Natural killer cell (primary cell): Measurements from ENCODE around the gene CEBPE. TPM values are rescaled to one million over a fixed set of nuclear protein-coding genes. Genes with fewer than 3 reads are reported as not detected.
"Not testable (repeated sequence)": the region's sequence is repeated elsewhere in the genome, so short reads cannot be mapped to it uniquely, and the experiment has no call there.

Experiments used
- ATAC-seq, 3 donors: fragments of 150-1000 bp in 2 of 3; fragments of 200-7000 bp in 1 of 3; cut with Tn5 transposase; 1 replicate in 1 of 3; 2 replicates in 2 of 3; pipeline ENCODE4 v1.10.0; 2021; ENCODE audit warnings: mild to moderate bottlenecking in 2 of 3, moderate library complexity in 2 of 3
- DNase-seq, 2 donors: peaks; one replicate each; pipeline versions ENCODE4 v3.0.0 to v3.0.0-alpha.2; 2013 to 2021; ENCODE audit warnings: mixed read lengths in 1 of 2
- H3K27ac ChIP-seq: one replicate; pipeline ENCODE4 v1.5.1; 2013; ENCODE audit warnings: mild to moderate bottlenecking, low read length
- H3K27me3 ChIP-seq: one replicate; pipeline ENCODE4 v1.6.1; 2013; ENCODE audit warnings: low read length; ENCODE audit not compliant: control insufficient read depth, insufficient read depth
- H3K36me3 ChIP-seq: one replicate; pipeline ENCODE4 v1.6.1; 2013; ENCODE audit warnings: low read length; ENCODE audit not compliant: control insufficient read depth, insufficient read depth
- H3K4me1 ChIP-seq: one replicate; pipeline ENCODE4 v1.6.1; 2013; ENCODE audit warnings: low read length; ENCODE audit not compliant: control insufficient read depth, insufficient read depth
- H3K4me3 ChIP-seq: one replicate; pipeline ENCODE4 v1.5.1; 2013; ENCODE audit warnings: low read length
- H3K9me3 ChIP-seq: one replicate; pipeline ENCODE4 v1.6.1; 2013; ENCODE audit warnings: low read length; ENCODE audit not compliant: control insufficient read depth, insufficient read depth
- H3K27ac Mint-ChIP-seq, 2 donors: one replicate each; pipeline ENCODE4 v1.8.0; 2022; ENCODE audit warnings: mild to moderate bottlenecking in 2 of 2, mixed read lengths in 2 of 2, moderate library complexity in 1 of 2
- H3K27me3 Mint-ChIP-seq, 2 donors: one replicate each; pipeline ENCODE4 v1.8.0; 2022; ENCODE audit warnings: low read depth in 2 of 2, mixed read lengths in 2 of 2
- H3K36me3 Mint-ChIP-seq: one replicate; pipeline ENCODE4 v1.8.0; 2022; ENCODE audit warnings: mixed read lengths
- H3K4me1 Mint-ChIP-seq, 2 donors: one replicate each; pipeline ENCODE4 v1.8.0; 2022; ENCODE audit warnings: mixed read lengths in 2 of 2
- H3K4me3 Mint-ChIP-seq: one replicate; pipeline ENCODE4 v1.8.0; 2022; ENCODE audit warnings: mild to moderate bottlenecking, moderate library complexity, mixed read lengths
- H3K9me3 Mint-ChIP-seq, 2 donors: one replicate each; pipeline ENCODE4 v1.8.0; 2022; ENCODE audit warnings: mixed read lengths in 2 of 2
- CTCF ChIP-seq: fragments of 200-600 bp; IDR thresholded peaks from one replicate; pipeline ENCODE4 v1.8.0; 2022; ENCODE audit warnings: antibody characterized with exemption
- WGBS: methylation state at CpG from one replicate; pipeline ENCODE4 v1.1.7; 2013; ENCODE audit warnings: missing lambda C conversion rate; ENCODE audit not compliant: insufficient coverage; 5-methylcytosine and 5-hydroxymethylcytosine counted together
- intact Hi-C: fragments of 100-400 bp; cut with micrococcal nuclease; formaldehyde crosslinking; loops from one replicate; pipeline ENCODE4 v1.14.2; 2022
- total RNA-seq, 4 donors: library from RNA; stranded (reverse); fragments of 120-200 nt in 1 of 4; gene quantifications; one replicate each; pipeline versions ENCODE4 v1.2.3 to v1.2.4, GENCODE V29; 2013 to 2022

CEBPE gene
- total RNA-seq, 3 donors from 2014 or later (not counting 1 experiment from before 2014, with no cell fraction given): not detected

DNA sequence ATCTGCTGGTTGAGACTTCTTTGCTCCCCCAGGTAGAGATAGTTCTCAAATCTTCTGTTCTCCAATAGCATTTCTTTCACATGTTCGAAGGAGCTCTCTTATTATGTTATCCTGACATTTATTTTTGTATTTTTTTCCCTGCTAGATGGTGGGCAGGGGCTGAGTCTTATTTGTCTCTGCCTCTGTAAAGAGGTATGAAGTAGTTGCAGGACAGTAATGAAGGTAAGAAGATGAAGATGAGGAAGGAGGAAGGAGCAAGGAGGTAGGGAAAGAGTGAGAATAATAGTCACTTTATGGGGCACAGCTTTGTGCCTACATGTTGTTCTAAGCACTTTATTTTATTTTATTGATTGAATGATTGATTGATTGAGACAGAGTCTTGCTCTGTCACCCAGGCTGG, 9.3 kb downstream of the CEBPE start:
- Histone ChIP-seq H3K9me3 (no peaks in the 10 kb centered on the region), H3K27ac (no peak overlapping the region), H3K27me3 (no peaks in the 10 kb centered on the region), H3K36me3 (no peaks in the 10 kb centered on the region), H3K4me1 (no peaks in the 10 kb centered on the region), H3K4me3 (no peak overlapping the region)
- H3K4me1 Mint-ChIP-seq: no peaks in the 10 kb centered on the region
- H3K27ac Mint-ChIP-seq: no peak overlapping the region
- H3K36me3 Mint-ChIP-seq: no peaks in the 10 kb centered on the region
- no CpG with 5 or more reads among the region's 1 CpG for WGBS
- H3K27me3 Mint-ChIP-seq: peaks cover 0 to 7% of the 10 kb centered on the region in 2 donors
- DNase-seq (no peak), ATAC-seq (no peak)
- no peak for TF ChIP-seq CTCF
- no peaks in the 10 kb centered on the region for H3K9me3 Mint-ChIP-seq
- no peak overlapping the region for H3K4me3 Mint-ChIP-seq
- intact Hi-C loops: loop anchor here (1.0 kb wide), 1 partner anchor 40 kb away; no protein-coding TSS in a partner anchor

GRCh38 chr14:23108169-23108568, 10.9 kb downstream of the CEBPE start:
- H3K9me3 ChIP-seq, intact Hi-C loops, H3K36me3 Mint-ChIP-seq, ATAC-seq, H3K27ac ChIP-seq, DNase-seq, H3K4me1 ChIP-seq, H3K4me1 Mint-ChIP-seq, H3K36me3 ChIP-seq, H3K27ac Mint-ChIP-seq, H3K4me3 Mint-ChIP-seq, H3K9me3 Mint-ChIP-seq, H3K27me3 Mint-ChIP-seq, H3K4me3 ChIP-seq, H3K27me3 ChIP-seq: not testable (repeated sequence)
- WGBS: 96% methylated on average over 13 of the region's 24 CpGs

- H3K27ac ChIP-seq, H3K4me1 ChIP-seq, H3K9me3 Mint-ChIP-seq, H3K4me3 Mint-ChIP-seq, H3K27me3 ChIP-seq, H3K27ac Mint-ChIP-seq, DNase-seq, H3K4me3 ChIP-seq, H3K4me1 Mint-ChIP-seq, ATAC-seq, H3K9me3 ChIP-seq, H3K27me3 Mint-ChIP-seq, H3K36me3 ChIP-seq, H3K36me3 Mint-ChIP-seq, intact Hi-C loops: not testable (repeated sequence)
- WGBS: no CpG with 5 or more reads among the region's 5 CpGs
Measured at GRCh38 chr14:23107620-23108019, 11.4 kb downstream of the CEBPE start.

GRCh38 chr14:23106747-23107045, 12.4 kb downstream of the CEBPE start:
- no peaks in the 10 kb centered on the region for H3K4me1 Mint-ChIP-seq
- TF ChIP-seq CTCF: no peak
- H3K27ac Mint-ChIP-seq: no peak overlapping the region
- no peaks in the 10 kb centered on the region for H3K36me3 Mint-ChIP-seq
- H3K4me1 ChIP-seq: no peaks in the 10 kb centered on the region
- intact Hi-C loops: no loop called here
- ATAC-seq (no peak), DNase-seq (no peak)
- H3K27me3 Mint-ChIP-seq: no peaks in the 10 kb centered on the region
- no peaks in the 10 kb centered on the region for H3K27me3 ChIP-seq
- no peaks in the 10 kb centered on the region for H3K9me3 ChIP-seq
- H3K9me3 Mint-ChIP-seq: no peaks in the 10 kb centered on the region
- H3K27ac ChIP-seq: no peak overlapping the region
- H3K4me3 Mint-ChIP-seq: no peak overlapping the region
- no peaks in the 10 kb centered on the region for H3K36me3 ChIP-seq
- no peak overlapping the region for H3K4me3 ChIP-seq

DNA sequence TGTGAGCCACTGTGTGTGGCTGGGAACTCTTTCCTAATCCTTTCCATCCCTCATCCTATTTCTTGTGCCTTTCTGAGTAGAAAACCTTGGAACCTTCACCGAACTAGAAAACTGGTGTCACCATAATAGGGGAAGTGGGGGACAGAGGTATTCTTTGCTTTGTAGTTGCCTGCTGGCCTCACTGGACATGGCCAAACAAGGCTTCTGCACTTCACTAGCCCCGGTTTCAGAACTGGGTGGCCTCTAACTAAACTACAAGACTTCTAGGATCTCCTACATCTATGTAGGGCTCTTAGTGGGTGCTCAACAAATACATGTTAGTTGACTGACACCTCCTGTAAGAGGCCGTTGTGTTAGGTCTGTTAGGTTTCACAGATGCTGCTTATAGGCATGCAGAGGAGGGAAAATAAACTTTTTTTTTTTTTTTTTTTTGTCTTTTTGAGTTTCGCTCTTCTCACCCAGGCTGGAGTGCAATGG, 13.7 kb downstream of the CEBPE start:
- DNase-seq: no peak
- no peak overlapping the region for H3K27ac Mint-ChIP-seq

More for the DNA sequence above, 13.7 kb downstream of the CEBPE start:
- H3K4me1 ChIP-seq: no peaks in the 10 kb centered on the region
- H3K4me1 Mint-ChIP-seq: no peaks in the 10 kb centered on the region
- TF ChIP-seq CTCF: no peak
- no peaks in the 10 kb centered on the region for H3K36me3 Mint-ChIP-seq
- H3K27me3 Mint-ChIP-seq: no peaks in the 10 kb centered on the region
- ATAC-seq: no peak
- no peaks in the 10 kb centered on the region for H3K27me3 ChIP-seq
- intact Hi-C loops: no loop called here
- H3K36me3 ChIP-seq: no peaks in the 10 kb centered on the region
- H3K9me3 Mint-ChIP-seq: no peaks in the 10 kb centered on the region
- no peaks in the 10 kb centered on the region for H3K9me3 ChIP-seq
- 91% methylated on average over 4 of the region's 4 CpGs for WGBS
- H3K4me3 ChIP-seq: no peak overlapping the region
- H3K27ac ChIP-seq: no peak overlapping the region
- H3K4me3 Mint-ChIP-seq: no peak overlapping the region
